NT2/D1 (cell line): Measurements from ENCODE around the gene SLC46A2.

ENCODE experiments used
- DNase-seq: peaks from one replicate; pipeline ENCODE4 v3.0.0-alpha.2; 2011; ENCODE audit warnings: low read depth, low spot score
- H3K27me3 ChIP-seq: 2 replicates; pipeline ENCODE4 v1.6.0; 2011; ENCODE audit warnings: mild to moderate bottlenecking; ENCODE audit not compliant: insufficient read length, insufficient read depth
- H3K36me3 ChIP-seq: 2 replicates; pipeline ENCODE4 v1.6.1; 2011; ENCODE audit warnings: mild to moderate bottlenecking, low read length, mixed read lengths; ENCODE audit not compliant: insufficient read depth, insufficient read length
- H3K4me1 ChIP-seq: 2 replicates; pipeline ENCODE4 v1.5.1; 2011; ENCODE audit not compliant: insufficient read depth, insufficient read length
- H3K4me3 ChIP-seq: 2 replicates; pipeline ENCODE4 v1.5.1; 2011; ENCODE audit warnings: low read depth; ENCODE audit not compliant: insufficient read length
- H3K9ac ChIP-seq: 2 replicates; pipeline ENCODE4 v1.6.0; 2011; ENCODE audit warnings: low read depth; ENCODE audit not compliant: insufficient read length
- H3K9me3 ChIP-seq: 2 replicates; pipeline ENCODE4 v1.5.1; 2011; ENCODE audit warnings: mild to moderate bottlenecking, low read length; ENCODE audit not compliant: insufficient read depth
- SUZ12 ChIP-seq: IDR thresholded peaks from 2 replicates; pipeline ENCODE4 v1.6.1; 2011; ENCODE audit not compliant: insufficient read length, insufficient read depth; ENCODE audit errors: extremely low read depth
- YY1 ChIP-seq: IDR thresholded peaks from 2 replicates; pipeline ENCODE4 v1.6.1; 2011; ENCODE audit not compliant: insufficient read length, insufficient read depth
- ZNF274 ChIP-seq: IDR thresholded peaks from 2 replicates; pipeline ENCODE4 v1.6.1; 2011; ENCODE audit warnings: mild to moderate bottlenecking, low read depth, low read length

The SLC46A2 gene

GRCh38 chr9:112841261-112841660 lies 49.4 kb downstream of the SLC46A2 start:
- no peak overlapping the region for H3K9ac ChIP-seq
- no peaks in the 10 kb centered on the region for H3K27me3 ChIP-seq
- H3K36me3 ChIP-seq: peaks cover 44% of the 10 kb centered on the region
- no peaks in the 10 kb centered on the region for H3K9me3 ChIP-seq
- H3K4me3 ChIP-seq: no peak overlapping the region
- no peaks in the 10 kb centered on the region for H3K4me1 ChIP-seq
- no peak for TF ChIP-seq ZNF274
- no peak for TF ChIP-seq YY1
- no peak for TF ChIP-seq SUZ12
- DNase-seq: no peak

- Histone ChIP-seq H3K4me3 (no peak overlapping the region), H3K27me3 (no peaks in the 10 kb centered on the region), H3K9ac (no peak overlapping the region), H3K4me1 (no peaks in the 10 kb centered on the region), H3K36me3 (peaks cover 54% of the 10 kb centered on the region), H3K9me3 (no peaks in the 10 kb centered on the region)
- no peak for DNase-seq
- TF ChIP-seq SUZ12 (no peak), YY1 (no peak), ZNF274 (no peak)
Observed at GRCh38 chr9:112839331-112839730, 51.3 kb downstream of the SLC46A2 start.

GRCh38 chr9:112838342-112838741 lies 52.3 kb downstream of the SLC46A2 start:
- H3K9ac ChIP-seq: no peak overlapping the region
- TF ChIP-seq SUZ12 (no peak), ZNF274 (no peak)
- H3K27me3 ChIP-seq: no peaks in the 10 kb centered on the region
- H3K4me3 ChIP-seq: no peak overlapping the region
- no peaks in the 10 kb centered on the region for H3K9me3 ChIP-seq
- no peak for DNase-seq
- no peaks in the 10 kb centered on the region for H3K4me1 ChIP-seq
- H3K36me3 ChIP-seq: peaks cover 60% of the 10 kb centered on the region

GRCh38 chr9:112836394-112836793 lies 54.3 kb downstream of the SLC46A2 start:
- Histone ChIP-seq H3K36me3 (peaks cover 58% of the 10 kb centered on the region), H3K4me1 (no peaks in the 10 kb centered on the region), H3K27me3 (no peaks in the 10 kb centered on the region), H3K9me3 (no peaks in the 10 kb centered on the region), H3K4me3 (no peak overlapping the region), H3K9ac (no peak overlapping the region)
- TF ChIP-seq ZNF274 (no peak), YY1 (no peak), SUZ12 (no peak)
- DNase-seq: no peak

- H3K4me1 ChIP-seq: no peaks in the 10 kb centered on the region
- DNase-seq: no peak
- peaks cover 44% of the 10 kb centered on the region for H3K36me3 ChIP-seq
- no peaks in the 10 kb centered on the region for H3K27me3 ChIP-seq
- H3K4me3 ChIP-seq: no peak overlapping the region
- no peaks in the 10 kb centered on the region for H3K9me3 ChIP-seq
- no peak overlapping the region for H3K9ac ChIP-seq
- TF ChIP-seq YY1 (no peak), ZNF274 (no peak), SUZ12 (no peak)
Observed at GRCh38 chr9:112833081-112833480, 57.6 kb downstream of the SLC46A2 start.

GRCh38 chr9:112831969-112832368 lies 58.7 kb downstream of the SLC46A2 start:
- no peak for DNase-seq
- Histone ChIP-seq H3K4me3 (no peak overlapping the region), H3K9ac (no peak overlapping the region), H3K4me1 (no peaks in the 10 kb centered on the region), H3K36me3 (peaks cover 39% of the 10 kb centered on the region), H3K9me3 (no peaks in the 10 kb centered on the region), H3K27me3 (no peaks in the 10 kb centered on the region)
- TF ChIP-seq YY1: no peak

- no peaks in the 10 kb centered on the region for H3K4me1 ChIP-seq
- no peak for TF ChIP-seq ZNF274
- no peak for TF ChIP-seq SUZ12
- no peak for TF ChIP-seq YY1
- DNase-seq: no peak
Observed at GRCh38 chr9:112831281-112831851, 59.3 kb downstream of the SLC46A2 start.

More at GRCh38 chr9:112831281-112831851, 59.3 kb downstream of the SLC46A2 start:
- H3K9ac ChIP-seq: no peak overlapping the region
- H3K27me3 ChIP-seq: no peaks in the 10 kb centered on the region
- H3K36me3 ChIP-seq: peaks cover 38% of the 10 kb centered on the region
- no peaks in the 10 kb centered on the region for H3K9me3 ChIP-seq
- H3K4me3 ChIP-seq: no peak overlapping the region
